DLD1 (cell line): ENCODE measurements around the gene C1orf198.
"Not testable (repeated sequence)": the region's sequence is repeated elsewhere in the genome, so short reads cannot be mapped to it uniquely, and the experiment has no call there.

ENCODE experiments used
- in situ Hi-C: cut with HindIII; loops from 2 replicates; pipeline ENCODE4 v1.10.0; 2017; ENCODE audit warnings: low sequenced_read_pairs

C1orf198 gene

DNA sequence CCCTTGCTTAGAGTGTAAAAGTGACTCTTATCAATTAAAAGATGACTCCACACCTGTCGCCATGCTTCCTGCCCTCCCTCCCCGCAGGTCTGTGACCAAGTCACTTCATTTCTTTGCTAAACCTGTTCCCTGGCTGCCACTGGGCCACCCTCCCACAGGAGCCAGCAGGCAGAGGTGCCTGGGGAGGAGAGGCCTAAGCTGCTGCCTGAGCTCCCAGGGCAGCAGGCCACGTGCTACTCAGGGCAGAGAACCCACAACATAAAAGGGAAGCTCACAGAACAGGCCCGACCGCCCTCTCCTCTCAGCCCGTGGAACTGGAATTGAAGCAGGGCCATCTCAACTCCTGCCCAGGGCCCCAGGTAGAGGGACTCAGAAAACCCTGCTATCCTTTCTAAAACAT lies 4.9 kb downstream of the C1orf198 start:
- in situ Hi-C loops: no loop called here

DNA sequence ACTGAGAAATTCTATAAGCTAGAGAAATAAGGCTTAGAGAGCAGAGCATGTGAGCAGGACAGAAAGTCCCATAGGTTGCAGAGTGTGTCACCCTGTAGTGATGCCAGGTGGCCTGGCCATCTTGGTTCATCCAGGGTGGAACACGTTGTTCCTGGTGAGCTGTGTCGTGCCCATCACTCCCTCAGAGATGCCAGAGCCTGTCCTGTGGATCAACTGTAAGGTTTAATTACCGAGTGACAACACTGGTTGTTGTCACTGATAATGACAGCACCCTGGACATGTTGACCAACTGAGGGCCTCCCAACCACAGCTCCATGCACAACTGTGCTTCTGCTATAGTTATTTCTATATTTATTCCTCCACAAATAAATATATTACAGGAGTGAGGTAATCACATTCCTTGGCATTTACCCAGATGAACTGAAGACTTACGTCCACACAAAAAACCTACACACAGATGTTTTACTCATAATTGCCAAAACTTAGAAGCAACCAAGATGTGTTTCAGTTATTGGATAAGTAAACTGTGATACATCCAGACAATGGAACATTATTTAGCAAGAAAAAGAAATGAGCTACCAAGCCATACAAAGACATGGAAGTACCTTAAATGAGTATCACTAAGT lies 6.2 kb downstream of the C1orf198 start:
- in situ Hi-C loops: no loop called here

DNA sequence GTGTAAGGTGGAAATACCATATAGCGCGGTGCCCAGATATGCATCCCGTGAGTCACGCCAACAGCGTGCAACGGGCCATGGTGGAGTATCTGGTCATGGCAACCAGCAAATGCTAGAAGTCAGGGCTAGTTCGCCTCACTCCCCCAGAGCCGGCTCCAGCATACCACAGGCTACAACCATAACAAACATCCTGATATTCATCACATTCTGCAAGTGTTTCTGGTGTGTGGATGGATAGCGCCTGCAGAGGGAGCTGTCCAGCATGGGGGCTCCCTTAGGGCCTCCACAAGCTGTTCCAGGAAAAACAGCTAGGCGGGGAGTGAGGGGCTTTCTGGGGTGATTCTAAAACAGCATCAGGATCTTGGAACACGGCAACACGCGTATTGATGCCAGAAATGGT lies 6.8 kb downstream of the C1orf198 start:
- in situ Hi-C loops: no loop called here

DNA sequence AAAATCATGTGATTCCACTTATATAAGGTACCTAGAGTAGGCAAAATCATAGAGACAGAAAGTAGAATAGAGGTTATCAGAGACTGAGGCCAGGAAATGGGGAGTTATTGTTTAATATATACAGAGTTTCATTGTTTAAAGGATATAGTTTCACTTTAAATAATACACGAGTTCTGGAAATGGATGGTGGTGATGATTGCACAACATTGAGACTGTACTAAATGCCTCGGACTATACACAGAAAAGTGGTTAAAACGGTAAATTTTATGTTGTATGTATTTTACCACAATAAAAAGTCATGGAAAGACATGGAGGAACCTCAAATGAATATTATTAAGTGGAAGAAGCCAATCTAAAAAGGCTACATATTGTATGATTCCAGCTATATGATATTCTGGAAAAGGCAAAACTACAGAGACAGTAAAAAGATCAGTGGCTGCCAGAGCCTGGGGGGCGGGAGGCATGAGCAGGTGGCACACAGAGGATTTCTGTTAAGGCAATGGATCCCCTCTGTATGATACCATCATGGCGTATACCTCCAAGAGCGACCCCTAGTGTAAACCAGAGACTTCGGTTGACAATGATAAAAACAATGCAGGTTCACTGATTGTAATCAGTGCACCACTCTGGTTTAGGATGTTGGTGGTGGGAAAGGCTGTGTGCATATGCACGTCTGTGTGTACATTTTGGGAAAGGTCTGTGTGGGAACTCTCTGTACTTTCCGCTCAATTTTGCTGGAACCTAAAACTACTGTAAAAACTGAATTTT lies 7.5 kb downstream of the C1orf198 start:
- in situ Hi-C loops: no loop called here

DNA sequence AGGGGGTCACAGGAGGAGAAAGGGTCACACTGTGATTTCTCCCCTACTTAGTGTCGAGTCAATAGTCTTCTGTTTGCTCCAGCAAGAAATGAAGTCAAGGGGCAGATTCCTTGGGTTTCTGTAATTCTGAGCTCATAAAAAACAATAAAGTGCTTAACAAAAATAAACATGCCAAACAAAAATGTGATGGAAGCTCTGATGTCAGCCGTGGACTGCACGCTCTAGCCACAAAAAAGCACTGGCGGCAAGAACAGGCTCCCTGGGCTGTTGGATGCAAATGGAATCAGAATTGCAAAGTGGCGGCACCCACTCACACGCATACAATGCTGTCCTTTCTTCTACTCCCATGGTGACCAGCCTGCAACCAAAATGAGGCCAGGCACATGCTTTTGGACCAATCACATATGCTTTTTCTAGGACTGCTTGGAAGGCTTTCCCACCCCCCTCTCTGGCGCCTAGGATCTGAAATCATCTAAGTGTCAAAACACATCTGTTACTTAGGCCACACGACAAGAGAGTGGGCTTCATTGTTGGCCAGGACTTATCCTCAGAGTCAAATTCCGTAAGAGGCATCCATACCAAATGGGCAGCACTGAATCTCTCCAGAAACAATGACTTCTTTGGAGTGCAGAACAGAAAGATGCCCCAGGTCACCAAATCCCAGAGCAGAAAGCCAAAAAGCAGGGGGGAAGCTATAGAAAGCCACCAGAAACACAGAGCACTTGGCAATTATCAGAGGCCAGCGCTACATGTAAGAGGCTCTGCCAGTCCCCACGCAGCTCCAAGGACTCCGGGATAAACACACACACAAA lies 9.2 kb downstream of the C1orf198 start:
- in situ Hi-C loops: no loop called here

DNA sequence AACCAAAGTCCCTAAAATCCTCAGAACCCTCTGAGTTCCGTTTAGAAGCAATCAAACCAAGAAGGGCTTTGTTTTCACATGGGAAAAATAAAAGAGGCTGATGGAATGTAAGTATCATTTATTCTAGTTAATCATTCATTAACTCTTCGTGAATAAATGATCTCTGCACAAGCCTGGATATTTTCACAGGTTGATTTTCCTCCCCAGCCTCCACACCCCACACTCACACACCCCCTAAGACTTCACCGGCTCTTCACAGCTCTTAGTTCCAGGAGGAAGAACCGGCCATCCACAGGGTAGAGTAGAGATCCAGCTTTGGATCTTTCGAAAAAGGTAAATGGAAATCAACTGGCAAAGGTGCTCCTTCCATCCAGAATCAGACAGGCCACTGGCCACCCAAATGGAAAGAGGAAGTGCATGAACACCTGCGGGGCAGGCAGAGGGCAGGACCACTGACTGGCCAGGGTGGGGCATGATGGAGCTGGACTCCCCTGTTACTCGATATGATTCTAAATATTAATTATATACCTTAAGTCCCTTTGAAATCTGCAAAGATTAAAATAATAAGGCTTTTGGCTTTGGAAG lies 10.0 kb downstream of the C1orf198 start:
- in situ Hi-C loops: no loop called here

DNA sequence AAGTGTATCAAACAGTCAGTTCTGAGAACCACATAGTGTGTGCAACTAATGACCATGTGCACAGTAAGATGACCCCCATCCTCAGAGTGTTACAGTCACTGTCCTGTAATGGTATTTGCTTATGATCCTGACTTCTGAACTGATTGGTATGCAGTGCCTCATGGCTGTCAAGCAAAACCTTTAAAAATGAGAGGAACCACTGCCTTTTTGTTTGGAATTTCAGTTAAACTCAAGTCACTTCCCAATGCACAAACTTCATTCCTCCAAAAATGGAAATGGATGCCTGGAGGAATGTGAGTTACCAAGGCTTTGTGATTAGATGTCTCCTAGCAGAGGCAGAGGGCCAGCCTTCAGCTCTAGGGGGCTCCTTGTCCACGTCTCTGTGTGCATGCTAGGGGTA lies 10.5 kb downstream of the C1orf198 start:
- in situ Hi-C loops: no loop called here

DNA sequence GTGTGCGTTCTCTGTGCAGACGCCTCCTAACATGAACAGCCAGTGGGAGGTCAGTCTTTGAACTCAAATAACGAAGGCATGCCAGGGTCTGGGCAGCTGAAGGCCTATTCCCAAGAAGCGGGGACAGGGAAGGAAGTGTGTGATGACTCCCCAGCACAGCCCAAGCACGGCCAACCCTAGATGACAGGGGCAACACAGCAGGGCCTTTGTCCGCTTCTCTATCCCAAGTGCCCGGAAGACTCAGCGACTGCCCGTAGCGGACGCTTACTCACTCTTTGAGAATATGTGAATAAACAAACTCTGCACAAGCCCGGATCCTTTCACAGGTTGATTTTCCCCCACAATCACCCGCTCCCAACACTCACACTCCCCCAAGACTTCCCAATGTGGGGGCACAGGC lies 11.2 kb downstream of the C1orf198 start:
- in situ Hi-C loops: no loop called here

DNA sequence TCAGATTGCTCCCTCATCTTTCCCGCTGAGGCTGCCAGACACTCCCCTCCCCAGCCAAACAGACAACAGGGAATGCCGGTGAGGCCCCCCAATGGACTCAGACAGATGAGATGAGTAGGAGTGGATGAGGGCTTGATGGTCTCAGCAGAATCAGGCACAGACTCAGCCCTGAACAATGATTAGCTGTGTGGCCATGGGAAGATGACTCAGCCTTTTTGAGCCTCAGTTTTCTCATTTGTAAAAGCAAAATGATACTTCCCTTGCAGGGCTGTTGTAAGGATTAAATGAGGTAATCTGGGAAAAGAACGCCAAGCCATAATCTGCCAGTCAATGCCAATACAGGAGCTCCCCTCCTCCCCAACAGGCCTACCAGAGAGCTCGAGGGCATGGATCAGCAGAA lies 12.4 kb downstream of the C1orf198 start:
- in situ Hi-C loops: no loop called here

DNA sequence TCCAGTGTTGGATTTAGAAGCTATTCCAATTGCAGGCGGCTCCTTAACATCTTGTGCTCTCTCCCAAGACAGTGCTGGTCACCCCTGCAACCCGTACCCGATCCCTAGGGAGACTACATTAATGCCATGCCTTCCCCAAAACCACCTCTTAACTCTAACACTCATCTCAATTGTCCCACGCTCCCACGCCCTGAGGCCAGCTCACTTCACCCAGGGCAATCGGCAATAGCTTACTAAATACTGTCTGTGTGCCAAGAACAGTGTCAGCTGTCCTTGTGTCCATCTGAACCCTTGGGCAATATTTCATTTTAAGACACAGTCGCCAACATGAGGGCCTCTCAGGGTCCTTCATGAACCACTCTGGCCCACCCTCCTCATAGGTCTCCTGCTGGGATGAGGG lies 13.9 kb downstream of the C1orf198 start:
- in situ Hi-C loops: no loop called here

DNA sequence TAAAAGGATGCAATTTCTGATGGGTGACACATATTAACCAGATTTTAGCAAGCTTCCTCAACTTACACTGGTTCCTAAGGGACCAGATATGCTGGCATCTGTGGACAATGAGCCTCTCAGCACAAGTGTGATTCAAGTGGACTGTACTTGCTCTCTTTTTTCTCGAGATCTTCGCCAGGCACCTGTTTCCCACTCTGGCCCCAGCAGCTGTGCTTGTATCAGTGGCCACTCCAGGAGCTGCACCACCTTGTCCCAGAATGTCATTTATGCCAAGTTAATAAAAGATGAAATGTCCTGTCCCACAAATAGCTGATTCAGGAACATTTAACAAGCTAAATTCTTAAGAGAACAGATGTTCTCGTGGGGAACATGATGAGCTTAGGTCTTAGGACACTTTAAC lies 14.6 kb downstream of the C1orf198 start:
- in situ Hi-C loops: no loop called here

DNA sequence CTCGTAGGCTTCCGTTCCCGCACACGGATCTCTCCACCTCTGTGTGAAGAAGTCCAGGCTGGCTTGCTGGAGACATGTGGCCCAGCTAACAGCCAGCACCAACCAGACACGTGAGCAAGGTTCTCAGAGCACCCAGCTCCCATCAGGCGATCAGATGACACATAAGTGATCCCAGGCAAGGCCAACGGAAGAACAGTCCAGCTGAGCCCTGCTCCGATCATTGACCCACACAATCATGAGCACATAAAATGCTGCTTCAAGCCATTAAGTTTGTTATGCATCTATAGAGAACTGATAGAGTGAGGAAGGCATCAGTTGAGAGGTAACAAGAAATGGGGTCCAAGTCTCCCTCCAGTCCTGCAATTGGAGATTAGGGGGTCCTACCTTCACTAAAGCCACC lies 15.4 kb downstream of the C1orf198 start:
- in situ Hi-C loops: no loop called here

DNA sequence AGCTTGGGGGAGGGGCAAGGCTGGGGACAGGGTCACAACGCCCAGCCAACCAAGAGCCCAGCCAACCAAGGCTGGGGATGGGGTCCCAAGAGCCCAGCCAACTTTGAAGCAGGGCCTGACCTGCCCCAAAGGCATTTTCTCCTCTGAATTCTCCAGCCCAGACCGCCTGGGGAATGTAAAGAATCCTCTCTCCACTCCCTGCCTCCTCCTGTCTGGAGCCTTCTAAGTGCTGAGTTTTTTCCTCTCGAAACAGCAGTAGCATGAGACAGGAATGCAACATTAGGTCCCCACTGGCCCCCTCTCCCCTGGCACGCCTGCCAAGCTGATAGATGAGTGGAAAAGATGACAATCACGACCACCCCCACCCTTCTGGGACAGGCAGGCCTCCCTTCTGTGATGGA lies 17.0 kb downstream of the C1orf198 start:
- in situ Hi-C loops: no loop called here

DNA sequence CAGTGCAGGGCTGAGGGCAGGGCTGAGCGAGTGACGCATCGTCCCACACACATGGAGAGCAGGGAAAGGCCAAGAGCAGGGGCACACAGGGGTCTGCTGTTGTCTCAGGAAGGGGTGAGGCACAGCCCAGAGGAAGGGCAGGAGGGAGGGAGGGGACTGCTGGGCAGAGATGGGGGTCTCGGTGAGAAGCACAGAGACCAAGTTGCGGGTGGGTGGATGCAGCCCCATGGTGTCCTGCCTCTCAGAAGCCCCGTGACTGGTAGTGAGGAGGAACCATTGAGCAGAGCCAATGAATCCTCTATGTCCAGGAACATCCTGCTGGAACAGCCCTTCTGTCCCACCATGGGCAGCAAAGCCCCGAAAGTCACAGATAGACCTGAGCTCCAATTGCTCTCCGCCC lies 17.8 kb downstream of the C1orf198 start:
- in situ Hi-C loops: no loop called here

DNA sequence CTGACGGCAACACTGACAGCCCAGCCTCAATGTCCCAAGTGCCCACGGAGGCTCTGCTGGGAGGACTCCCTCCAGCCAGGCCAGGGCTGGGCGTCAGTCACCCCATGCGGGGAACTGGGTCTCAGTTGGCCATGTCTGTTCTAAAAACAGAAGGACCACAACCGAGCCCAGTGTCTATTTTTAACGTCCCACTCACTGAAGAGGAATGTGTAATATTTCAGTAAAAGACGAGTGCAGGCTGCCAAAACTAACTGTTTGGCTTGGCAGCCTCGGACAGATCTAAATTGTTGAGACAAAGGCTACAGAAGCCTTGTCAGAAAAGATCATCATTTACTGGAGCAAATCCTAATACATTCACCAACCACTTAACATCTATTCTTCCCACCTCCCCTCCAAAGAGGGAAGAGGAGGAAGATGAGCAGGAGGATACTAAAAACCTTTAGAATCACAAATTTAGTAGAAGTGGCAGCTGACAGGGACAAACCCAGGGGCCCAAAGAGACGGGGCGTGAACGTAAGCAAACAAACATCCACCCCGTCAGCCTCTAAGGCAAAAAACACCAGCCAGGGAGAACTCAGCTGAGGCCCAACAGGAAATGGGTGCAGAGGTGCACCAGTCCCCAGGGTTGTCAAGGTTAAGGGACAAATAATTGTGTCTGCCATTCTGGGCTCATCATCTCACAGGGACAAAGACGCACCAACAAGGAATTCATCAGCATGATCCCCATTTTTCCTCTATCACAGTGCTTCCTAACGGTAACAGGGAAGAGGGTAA lies 18.7 kb downstream of the C1orf198 start:
- in situ Hi-C loops: no loop called here

DNA sequence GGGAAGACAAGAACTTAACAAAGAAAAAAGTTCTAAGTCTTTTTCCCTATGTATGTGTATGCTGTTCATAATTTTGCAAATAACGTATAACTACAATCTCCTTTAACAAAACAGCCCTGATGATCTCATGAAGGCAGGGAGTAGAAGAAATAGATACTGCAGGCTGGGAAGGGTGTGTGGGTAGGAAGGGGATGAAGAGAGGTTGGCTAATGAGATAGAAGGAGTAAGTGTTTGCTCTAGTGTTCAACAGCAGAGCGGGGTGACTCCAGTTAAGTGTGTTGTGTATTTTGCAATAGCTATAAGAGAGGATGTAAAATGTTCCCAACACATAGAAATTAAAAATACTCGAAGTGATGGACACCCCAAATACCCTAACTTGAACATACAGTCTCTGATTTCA lies 20.1 kb downstream of the C1orf198 start:
- in situ Hi-C loops: no loop called here

DNA sequence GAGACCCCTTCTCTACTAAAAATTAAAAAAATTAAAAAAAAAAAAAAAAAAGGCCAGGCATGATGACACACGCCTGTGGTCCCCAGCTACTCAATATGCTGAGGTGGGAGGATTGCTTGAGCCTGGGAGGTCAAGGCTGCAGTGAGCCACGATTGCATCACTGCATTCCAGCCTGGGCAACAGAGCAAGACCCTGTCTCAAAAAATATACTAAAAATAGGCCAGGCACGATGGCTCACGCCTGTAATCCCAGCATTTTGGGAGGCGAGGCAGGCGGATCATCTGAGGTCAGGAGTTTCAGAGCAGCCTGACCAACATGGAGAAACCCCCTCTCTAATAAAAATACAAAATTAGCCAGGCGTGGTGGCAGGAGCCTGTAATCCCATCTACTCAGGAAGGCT lies 23.1 kb downstream of the C1orf198 start:
- in situ Hi-C loops: not testable (repeated sequence)

DNA sequence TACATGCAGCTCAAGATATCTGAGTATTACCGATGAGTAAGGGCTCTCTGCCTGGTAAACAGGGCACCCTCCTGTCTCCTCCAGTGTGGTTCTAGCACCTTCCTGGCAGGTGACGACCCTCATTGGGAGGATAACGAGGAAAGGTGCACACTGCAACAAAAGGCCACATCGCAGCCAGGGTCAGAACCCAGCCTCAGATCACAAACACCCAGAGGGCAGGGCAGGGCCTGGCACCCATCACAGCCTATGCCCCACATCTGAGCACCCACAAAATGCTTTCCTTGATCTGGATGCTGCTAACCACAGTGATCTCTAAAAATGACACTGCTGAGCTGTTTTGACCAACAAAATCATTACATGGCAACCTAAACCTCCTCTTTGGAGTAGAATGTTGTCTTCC lies 23.8 kb downstream of the C1orf198 start:
- in situ Hi-C loops: no loop called here

DNA sequence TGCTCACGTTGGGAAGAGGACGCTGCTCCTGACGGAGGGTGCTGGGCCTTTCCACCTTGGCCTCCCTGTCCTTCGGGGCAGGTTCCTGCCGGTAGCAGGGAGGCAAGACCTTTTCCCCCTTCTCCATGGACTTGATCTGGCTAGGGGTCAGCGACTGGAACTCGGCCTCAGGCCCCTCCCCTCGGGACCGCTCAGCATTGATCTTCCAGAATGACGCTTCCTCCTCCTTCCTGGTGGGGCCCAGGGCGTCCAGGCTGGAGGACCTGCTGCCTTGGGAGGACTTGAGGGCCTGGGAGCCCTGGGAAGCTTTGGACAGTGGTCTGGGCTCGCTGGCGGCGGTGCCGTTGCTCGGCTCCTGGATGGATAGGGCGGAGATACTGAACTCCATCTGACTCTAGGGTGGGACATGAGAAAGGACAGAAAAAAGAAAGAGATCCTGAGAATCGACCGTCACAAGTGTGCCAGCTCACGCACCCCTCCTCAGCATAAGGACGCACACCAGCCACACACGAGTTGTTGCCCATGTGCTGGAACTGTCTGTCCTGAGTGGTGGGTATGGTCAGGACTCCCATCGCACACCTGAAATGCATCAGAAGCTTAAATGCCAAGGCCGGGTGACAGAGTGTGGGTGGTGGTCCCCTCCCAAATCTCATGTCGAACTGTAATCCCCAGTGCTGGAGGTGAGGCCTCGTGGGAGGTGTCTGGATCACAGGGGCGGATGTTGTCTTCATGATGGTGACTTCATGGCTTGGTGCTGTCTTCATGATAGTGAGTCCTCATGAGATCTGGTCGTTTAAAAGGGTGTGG lies 24.6 kb downstream of the C1orf198 start:
- in situ Hi-C loops: no loop called here

DNA sequence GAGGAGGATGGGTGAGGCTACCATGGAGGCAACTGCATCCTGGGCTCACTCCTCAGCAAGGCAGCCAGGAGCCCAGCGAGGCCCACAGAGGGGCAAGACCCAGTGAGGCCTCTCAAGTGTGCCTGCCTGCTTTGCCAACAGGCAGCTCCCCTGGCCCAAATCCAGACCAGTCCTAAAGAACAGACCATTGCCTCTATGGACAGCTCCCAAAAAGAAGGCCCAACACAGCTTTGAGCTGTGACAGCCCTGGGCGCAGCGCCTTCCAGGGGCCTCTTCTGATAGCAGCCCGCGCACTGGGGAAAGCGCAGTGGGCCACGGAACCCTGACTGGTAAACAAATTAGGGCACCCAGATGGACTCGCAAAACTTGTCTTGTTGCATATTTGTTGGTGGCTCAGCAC lies 25.5 kb downstream of the C1orf198 start:
- in situ Hi-C loops: no loop called here
